GM12878 (cell line): ENCODE results near the gene MARS1.

ENCODE experiments used
- CTCF ChIP-seq, 3 experiments: IDR thresholded peaks in 2 of 3; conservative IDR thresholded peaks in 1 of 3; 2 replicates each; pipeline ENCODE4 v1.5.1; 2011; ENCODE audit warnings: low read depth in 3 of 3, low read length in 3 of 3, mild to moderate bottlenecking in 3 of 3, control low read depth in 2 of 3, moderate library complexity in 2 of 3, inconsistent platforms in 1 of 3, mixed read lengths in 1 of 3; ENCODE audit not compliant: control insufficient read depth in 2 of 3, insufficient read depth in 1 of 3; ENCODE audit errors: extremely low read depth in 1 of 3
- KAT2A ChIP-seq: conservative IDR thresholded peaks from 2 replicates; pipeline ENCODE4 v1.6.1; 2011; ENCODE audit warnings: low read depth, low read length; ENCODE audit not compliant: control insufficient read depth
- RBBP5 ChIP-seq: fragments of 200-600 bp; sonication (generic); conservative IDR thresholded peaks from 2 replicates; pipeline ENCODE4 v1.6.1; 2016

GRCh38 chr12:57512665-57513064, 24.8 kb downstream of the MARS1 start:
- TF ChIP-seq RBBP5 (no peak), CTCF (IDR thresholded peaks at IDR 0.05 in 2 of 3, conservative IDR thresholded peaks at IDR 0.05 in 1 of 3; ENCODE audit: control insufficient read depth in 2 of 3, extremely low read depth in 1 of 3, insufficient read depth in 1 of 3, low read depth in 3 of 3, low read length in 3 of 3) (no peak), KAT2A (no peak)
